ENCODE measurements around the gene FAM180B. TPM values are rescaled to one million over a fixed set of nuclear protein-coding genes. Genes with fewer than 3 reads are reported as not detected.

The FAM180B gene
- total and polyA plus RNA-seq, 2 of the 13 experiments (the other 11 are each of a cell fraction or from before 2014, with no cell fraction given): 0.40 to 1.0 TPM

DNA sequence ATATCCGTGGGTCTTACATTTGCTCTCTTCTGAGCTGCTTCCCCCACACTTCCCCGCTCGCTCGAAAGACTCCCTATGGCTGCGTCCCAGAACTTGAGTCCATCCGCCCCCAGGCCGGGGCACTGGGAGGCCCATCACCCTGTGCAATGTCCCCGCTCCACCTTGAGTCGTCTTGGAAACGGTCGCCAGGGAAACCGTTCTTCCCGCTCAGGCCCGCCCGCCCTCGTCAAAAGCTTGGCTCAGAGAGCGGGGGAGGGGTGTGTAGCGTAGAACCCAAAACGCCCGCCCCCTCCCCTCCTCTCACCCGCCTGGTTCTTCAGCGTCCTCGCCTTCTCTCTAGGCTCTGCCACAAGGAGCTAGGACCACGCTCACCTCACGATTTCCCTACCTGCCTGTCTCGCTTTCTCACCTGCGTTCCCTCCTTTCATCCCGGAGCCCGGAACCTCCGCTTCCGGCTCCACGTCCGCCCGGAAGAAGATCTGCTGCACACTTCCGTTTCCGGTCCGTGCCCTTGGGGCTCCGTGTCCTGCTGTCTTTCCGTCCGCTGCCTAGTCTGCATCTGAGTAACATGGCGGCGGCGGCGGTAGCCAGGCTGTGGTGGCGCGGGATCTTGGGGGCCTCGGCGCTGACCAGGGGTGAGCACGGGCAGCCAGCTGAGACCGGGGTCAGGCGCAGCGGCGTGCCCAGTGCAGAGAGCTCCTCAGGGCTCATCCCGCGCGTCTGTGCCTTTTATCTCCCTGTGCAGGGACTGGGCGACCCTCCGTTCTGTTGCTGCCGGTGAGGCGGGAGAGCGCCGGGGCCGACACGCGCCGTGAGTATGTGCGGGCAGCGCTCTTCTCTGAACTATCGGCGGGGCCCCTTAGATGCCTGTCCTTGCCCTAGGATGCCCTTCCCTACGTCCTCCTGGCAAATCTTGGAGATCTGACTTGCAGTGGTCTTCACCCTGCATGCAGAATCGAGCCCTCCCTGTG is 7.7 kb upstream of the FAM180B start, which contains the start of the genes KBTBD4 and NDUFS3 (continued):
- TF ChIP-seq ZNF251 (CRISPR knock-in tag; IDR thresholded peaks at IDR 0.05) (no peak), ZKSCAN5 (CRISPR knock-in tag; IDR thresholded peaks at IDR 0.05) (no peak), HOXD1 (CRISPR knock-in tag; IDR thresholded peaks at IDR 0.05) (no peak), ZNF292 (CRISPR knock-in tag; IDR thresholded peaks at IDR 0.05; ENCODE audit: borderline replicate concordance, low read depth) (no peak), JDP2 (CRISPR knock-in tag; IDR thresholded peaks at IDR 0.05; ENCODE audit: borderline replicate concordance) (no peak), MTF1 (CRISPR knock-in tag; IDR thresholded peaks at IDR 0.05) (no peak), MYNN (CRISPR knock-in tag; IDR thresholded peaks at IDR 0.05; ENCODE audit: low read depth) (peak; percentile 95), FIP1L1 (IDR thresholded peaks at IDR 0.05; ENCODE audit: borderline replicate concordance, insufficient read depth, low read depth, low read length) (no peak), ZNF547 (CRISPR knock-in tag; IDR thresholded peaks at IDR 0.05) (peak; percentile 86), FOXK1 (CRISPR knock-in tag; IDR thresholded peaks at IDR 0.05; ENCODE audit: borderline replicate concordance, low read depth) (peak; percentile 90; the same call in 1 of the 2 replicates), TSC22D2 (CRISPR knock-in tag; IDR thresholded peaks at IDR 0.05; ENCODE audit: borderline replicate concordance) (peak; percentile 92; the same call in 1 of the 2 replicates), ZNF224 (CRISPR knock-in tag; IDR thresholded peaks at IDR 0.05) (0 out of 2 replicates have a peak, but pooled peaks have one; percentile 54), MAZ (IDR thresholded peaks at IDR 0.05; ENCODE audit: borderline replicate concordance, low read depth, low read length) (peak; percentile 61; the same call in 1 of the 2 replicates), MAZ (CRISPR knock-in tag; IDR thresholded peaks at IDR 0.05; ENCODE audit: low read depth) (peak; percentile 82; the same call in 1 of the 2 replicates)
- TF ChIP-seq, protein P1, sequence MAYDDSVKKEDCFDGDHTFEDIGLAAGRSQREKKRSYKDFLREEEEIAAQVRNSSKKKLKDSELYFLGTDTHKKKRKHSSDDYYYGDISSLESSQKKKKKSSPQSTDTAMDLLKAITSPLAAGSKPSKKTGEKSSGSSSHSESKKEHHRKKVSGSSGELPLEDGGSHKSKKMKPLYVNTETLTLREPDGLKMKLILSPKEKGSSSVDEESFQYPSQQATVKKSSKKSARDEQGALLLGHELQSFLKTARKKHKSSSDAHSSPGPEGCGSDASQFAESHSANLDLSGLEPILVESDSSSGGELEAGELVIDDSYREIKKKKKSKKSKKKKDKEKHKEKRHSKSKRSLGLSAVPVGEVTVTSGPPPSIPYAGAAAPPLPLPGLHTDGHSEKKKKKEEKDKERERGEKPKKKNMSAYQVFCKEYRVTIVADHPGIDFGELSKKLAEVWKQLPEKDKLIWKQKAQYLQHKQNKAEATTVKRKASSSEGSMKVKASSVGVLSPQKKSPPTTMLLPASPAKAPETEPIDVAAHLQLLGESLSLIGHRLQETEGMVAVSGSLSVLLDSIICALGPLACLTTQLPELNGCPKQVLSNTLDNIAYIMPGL (CRISPR knock-in tag; IDR thresholded peaks at IDR 0.05; ENCODE audit: borderline replicate concordance in 1 of 2, low read depth in 1 of 2): peak; percentile 97 to 99
- TF ChIP-seq, protein P2, sequence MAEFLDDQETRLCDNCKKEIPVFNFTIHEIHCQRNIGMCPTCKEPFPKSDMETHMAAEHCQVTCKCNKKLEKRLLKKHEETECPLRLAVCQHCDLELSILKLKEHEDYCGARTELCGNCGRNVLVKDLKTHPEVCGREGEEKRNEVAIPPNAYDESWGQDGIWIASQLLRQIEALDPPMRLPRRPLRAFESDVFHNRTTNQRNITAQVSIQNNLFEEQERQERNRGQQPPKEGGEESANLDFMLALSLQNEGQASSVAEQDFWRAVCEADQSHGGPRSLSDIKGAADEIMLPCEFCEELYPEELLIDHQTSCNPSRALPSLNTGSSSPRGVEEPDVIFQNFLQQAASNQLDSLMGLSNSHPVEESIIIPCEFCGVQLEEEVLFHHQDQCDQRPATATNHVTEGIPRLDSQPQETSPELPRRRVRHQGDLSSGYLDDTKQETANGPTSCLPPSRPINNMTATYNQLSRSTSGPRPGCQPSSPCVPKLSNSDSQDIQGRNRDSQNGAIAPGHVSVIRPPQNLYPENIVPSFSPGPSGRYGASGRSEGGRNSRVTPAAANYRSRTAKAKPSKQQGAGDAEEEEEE (CRISPR knock-in tag; IDR thresholded peaks at IDR 0.05; ENCODE audit: borderline replicate concordance): peak; percentile 45; the same call in 1 of the 2 replicates
- TF ChIP-seq, protein P3, sequence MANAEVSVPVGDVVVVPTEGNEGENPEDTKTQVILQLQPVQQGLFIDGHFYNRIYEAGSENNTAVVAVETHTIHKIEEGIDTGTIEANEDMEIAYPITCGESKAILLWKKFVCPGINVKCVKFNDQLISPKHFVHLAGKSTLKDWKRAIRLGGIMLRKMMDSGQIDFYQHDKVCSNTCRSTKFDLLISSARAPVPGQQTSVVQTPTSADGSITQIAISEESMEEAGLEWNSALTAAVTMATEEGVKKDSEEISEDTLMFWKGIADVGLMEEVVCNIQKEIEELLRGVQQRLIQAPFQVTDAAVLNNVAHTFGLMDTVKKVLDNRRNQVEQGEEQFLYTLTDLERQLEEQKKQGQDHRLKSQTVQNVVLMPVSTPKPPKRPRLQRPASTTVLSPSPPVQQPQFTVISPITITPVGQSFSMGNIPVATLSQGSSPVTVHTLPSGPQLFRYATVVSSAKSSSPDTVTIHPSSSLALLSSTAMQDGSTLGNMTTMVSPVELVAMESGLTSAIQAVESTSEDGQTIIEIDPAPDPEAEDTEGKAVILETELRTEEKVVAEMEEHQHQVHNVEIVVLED (CRISPR knock-in tag; IDR thresholded peaks at IDR 0.05; ENCODE audit: borderline replicate concordance): peak; percentile 79; the same call in 1 of the 2 replicates
- TF ChIP-seq, protein P4, sequence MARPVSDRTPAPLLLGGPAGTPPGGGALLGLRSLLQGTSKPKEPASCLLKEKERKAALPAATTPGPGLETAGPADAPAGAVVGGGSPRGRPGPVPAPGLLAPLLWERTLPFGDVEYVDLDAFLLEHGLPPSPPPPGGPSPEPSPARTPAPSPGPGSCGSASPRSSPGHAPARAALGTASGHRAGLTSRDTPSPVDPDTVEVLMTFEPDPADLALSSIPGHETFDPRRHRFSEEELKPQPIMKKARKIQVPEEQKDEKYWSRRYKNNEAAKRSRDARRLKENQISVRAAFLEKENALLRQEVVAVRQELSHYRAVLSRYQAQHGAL (CRISPR knock-in tag; IDR thresholded peaks at IDR 0.05; ENCODE audit: not compliant biosample characterization): no peak
- TF ChIP-seq, protein P5, sequence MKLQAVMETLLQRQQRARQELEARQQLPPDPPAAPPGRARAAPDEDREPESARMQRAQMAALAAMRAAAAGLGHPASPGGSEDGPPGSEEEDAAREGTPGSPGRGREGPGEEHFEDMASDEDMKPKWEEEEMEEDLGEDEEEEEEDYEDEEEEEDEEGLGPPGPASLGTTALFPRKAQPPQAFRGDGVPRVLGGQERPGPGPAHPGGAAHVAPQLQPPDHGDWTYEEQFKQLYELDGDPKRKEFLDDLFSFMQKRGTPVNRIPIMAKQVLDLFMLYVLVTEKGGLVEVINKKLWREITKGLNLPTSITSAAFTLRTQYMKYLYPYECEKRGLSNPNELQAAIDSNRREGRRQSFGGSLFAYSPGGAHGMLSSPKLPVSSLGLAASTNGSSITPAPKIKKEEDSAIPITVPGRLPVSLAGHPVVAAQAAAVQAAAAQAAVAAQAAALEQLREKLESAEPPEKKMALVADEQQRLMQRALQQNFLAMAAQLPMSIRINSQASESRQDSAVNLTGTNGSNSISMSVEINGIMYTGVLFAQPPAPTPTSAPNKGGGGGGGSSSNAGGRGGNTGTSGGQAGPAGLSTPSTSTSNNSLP (IDR thresholded peaks at IDR 0.05; ENCODE audit: low read depth, low read length): no peak
